Measurements from ENCODE around the gene P3H2.

The P3H2 gene

GRCh38 chr3:189977174-189977573, 143.5 kb downstream of the P3H2 start:
- no peak for DNase-seq (ENCODE audit: low read depth)
- no peak overlapping the region for H3K4me3 ChIP-seq (ENCODE audit: low read depth, low read length)
- TF ChIP-seq, protein P1, sequence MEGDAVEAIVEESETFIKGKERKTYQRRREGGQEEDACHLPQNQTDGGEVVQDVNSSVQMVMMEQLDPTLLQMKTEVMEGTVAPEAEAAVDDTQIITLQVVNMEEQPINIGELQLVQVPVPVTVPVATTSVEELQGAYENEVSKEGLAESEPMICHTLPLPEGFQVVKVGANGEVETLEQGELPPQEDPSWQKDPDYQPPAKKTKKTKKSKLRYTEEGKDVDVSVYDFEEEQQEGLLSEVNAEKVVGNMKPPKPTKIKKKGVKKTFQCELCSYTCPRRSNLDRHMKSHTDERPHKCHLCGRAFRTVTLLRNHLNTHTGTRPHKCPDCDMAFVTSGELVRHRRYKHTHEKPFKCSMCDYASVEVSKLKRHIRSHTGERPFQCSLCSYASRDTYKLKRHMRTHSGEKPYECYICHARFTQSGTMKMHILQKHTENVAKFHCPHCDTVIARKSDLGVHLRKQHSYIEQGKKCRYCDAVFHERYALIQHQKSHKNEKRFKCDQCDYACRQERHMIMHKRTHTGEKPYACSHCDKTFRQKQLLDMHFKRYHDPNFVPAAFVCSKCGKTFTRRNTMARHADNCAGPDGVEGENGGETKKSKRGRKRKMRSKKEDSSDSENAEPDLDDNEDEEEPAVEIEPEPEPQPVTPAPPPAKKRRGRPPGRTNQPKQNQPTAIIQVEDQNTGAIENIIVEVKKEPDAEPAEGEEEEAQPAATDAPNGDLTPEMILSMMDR (IDR thresholded peaks at IDR 0.05; ENCODE audit: low read depth, low read length, missing control alignments): no peak

- TF ChIP-seq, protein P1 (IDR thresholded peaks at IDR 0.05; ENCODE audit: low read depth, low read length, missing control alignments): no peak
- DNase-seq (ENCODE audit: low read depth): no peak
- no peak overlapping the region for H3K4me3 ChIP-seq (ENCODE audit: low read depth, low read length)
Observed at GRCh38 chr3:189975391-189975990, 145.2 kb downstream of the P3H2 start.

GRCh38 chr3:189974359-189974758, 146.3 kb downstream of the P3H2 start:
- TF ChIP-seq, protein P1 (IDR thresholded peaks at IDR 0.05; ENCODE audit: low read depth, low read length, missing control alignments): no peak
- DNase-seq (ENCODE audit: low read depth): no peak

GRCh38 chr3:189967254-189967865, 153.3 kb downstream of the P3H2 start:
- H3K4me3 ChIP-seq (ENCODE audit: low read depth, low read length): no peak overlapping the region
- no peak for DNase-seq (ENCODE audit: low read depth)
- TF ChIP-seq, protein P1 (IDR thresholded peaks at IDR 0.05; ENCODE audit: low read depth, low read length, missing control alignments): peak; percentile 72

More at GRCh38 chr3:189974359-189974758, 146.3 kb downstream of the P3H2 start:
- no peak overlapping the region for H3K4me3 ChIP-seq (ENCODE audit: low read depth, low read length)

- H3K4me3 ChIP-seq (ENCODE audit: low read depth, low read length): no peak overlapping the region
- TF ChIP-seq, protein P1 (IDR thresholded peaks at IDR 0.05; ENCODE audit: low read depth, low read length, missing control alignments): no peak
- no peak for DNase-seq (ENCODE audit: low read depth)
Observed at GRCh38 chr3:189966843-189967242, 153.9 kb downstream of the P3H2 start.

GRCh38 chr3:189964623-189965332, 155.9 kb downstream of the P3H2 start:
- TF ChIP-seq, protein P1 (IDR thresholded peaks at IDR 0.05; ENCODE audit: low read depth, low read length, missing control alignments): no peak
- no peak overlapping the region for H3K4me3 ChIP-seq (ENCODE audit: low read depth, low read length)
- DNase-seq (ENCODE audit: low read depth): no peak

Data from GM12864 (cell line).